ENCODE data around the gene OPA3.
"Not testable (repeated sequence)": the region's sequence is repeated elsewhere in the genome, so short reads cannot be mapped to it uniquely, and the experiment has no call there.

OPA3 gene

DNA sequence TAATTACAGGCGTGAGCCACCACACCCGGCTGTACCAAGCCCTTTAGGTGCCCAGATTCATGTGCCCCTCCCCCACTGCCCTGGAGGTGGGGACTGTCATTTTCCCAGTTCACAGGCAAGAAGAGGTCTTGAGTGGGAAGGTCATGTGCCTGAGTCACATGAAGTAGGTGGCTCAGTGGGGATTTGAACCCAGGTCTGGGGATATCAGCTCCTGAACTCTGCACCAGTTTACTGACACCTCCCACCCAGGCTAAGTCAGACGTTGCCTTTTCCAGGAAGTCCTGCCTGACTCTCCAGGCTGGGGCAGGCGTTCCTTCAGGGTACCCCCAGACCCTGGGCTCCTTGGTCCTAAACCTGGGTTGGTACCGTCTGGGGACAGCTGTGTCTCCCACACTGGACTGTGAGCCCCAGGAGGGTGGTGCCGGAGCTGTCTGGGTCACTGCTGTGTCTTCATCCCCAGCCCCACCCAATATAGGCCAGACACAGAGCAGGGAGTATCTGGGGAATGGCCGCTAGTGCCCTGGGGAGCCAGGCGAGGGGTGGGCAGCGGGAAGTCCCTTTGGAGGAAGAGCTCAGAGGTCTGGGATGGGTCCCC lies 68.7 kb downstream of the OPA3 start:
- H3K4me1 ChIP-seq (ENCODE audit: control extremely low read depth in 1 of 4, control insufficient read depth in 4 of 4, insufficient read depth in 4 of 4, low read length in 3 of 4): peaks cover 8 to 49% (median 35%) of the 10 kb centered on the region in 4 experiments
- 71% methylated on average over 4 of the region's 9 CpGs for WGBS (ENCODE audit: insufficient coverage)
- no peak for DNase-seq
- peak overlapping the region in 1 of 2 experiments; percentile 27 for H3K27ac ChIP-seq (ENCODE audit: insufficient read depth in 1 of 2, low read depth in 1 of 2, low read length in 2 of 2, poor library complexity in 1 of 2, severe bottlenecking in 2 of 2)
- CTCF ChIA-PET: interaction anchor here (0.9 to 2.8 kb wide), 10 partner anchors 10 to 113 kb away, joined by 3 to 11 read pairs (median 4); partner anchors contain the start of gene PPM1N
- POLR2A ChIA-PET: interaction anchor here (0.6 kb wide), 1 partner anchor 115 kb away, joined by 5 read pairs; no protein-coding TSS in a partner anchor
- no peaks in the 10 kb centered on the region for H3K9me3 ChIP-seq (ENCODE audit: control extremely low read depth in 1 of 5, control insufficient read depth in 4 of 5, insufficient read depth in 2 of 5, low read depth in 1 of 5, low read length in 4 of 5)
- peak overlapping the region in 1 of 7 experiments; percentile 35 for H3K4me3 ChIP-seq (ENCODE audit: control insufficient read depth in 1 of 7, extremely low read depth in 1 of 7, insufficient read depth in 4 of 7, low read depth in 2 of 7, low read length in 6 of 7)
- no peaks in the 10 kb centered on the region for H3K27me3 ChIP-seq (replicated peaks in 2 of 5; ENCODE audit: control insufficient read depth in 4 of 5, insufficient read depth in 5 of 5, low read length in 4 of 5)
- H3K36me3 ChIP-seq (ENCODE audit: control insufficient read depth in 4 of 4, insufficient read depth in 4 of 4, low read length in 3 of 4): peaks cover 0 to 38% (median 18%) of the 10 kb centered on the region in 4 experiments

- peak overlapping the region in 3 of 7 experiments; percentile 24 to 43 (median 38) for H3K4me3 ChIP-seq (ENCODE audit: control insufficient read depth in 1 of 7, extremely low read depth in 1 of 7, insufficient read depth in 4 of 7, low read depth in 2 of 7, low read length in 6 of 7)
- POLR2A ChIA-PET: interaction anchor here (0.6 to 1.0 kb wide), 3 partner anchors 19 to 114 kb away, joined by 3 to 5 read pairs (median 3); partner anchors contain the start of genes OPA3 and RTN2
- peak; percentile 72 to 84 (median 82) for DNase-seq
- H3K9me3 ChIP-seq (ENCODE audit: control extremely low read depth in 1 of 5, control insufficient read depth in 4 of 5, insufficient read depth in 2 of 5, low read depth in 1 of 5, low read length in 4 of 5): no peaks in the 10 kb centered on the region
- 36% methylated on average over 8 of the region's 10 CpGs for WGBS (ENCODE audit: insufficient coverage)
- H3K36me3 ChIP-seq (ENCODE audit: control insufficient read depth in 4 of 4, insufficient read depth in 4 of 4, low read length in 3 of 4): peaks cover 0 to 32% (median 14%) of the 10 kb centered on the region in 4 experiments
- CTCF ChIA-PET: interaction anchor here (0.9 to 2.8 kb wide), 10 partner anchors 10 to 124 kb away, joined by 3 to 11 read pairs (median 4); no protein-coding TSS in a partner anchor
- H3K27me3 ChIP-seq (replicated peaks in 2 of 5; ENCODE audit: control insufficient read depth in 4 of 5, insufficient read depth in 5 of 5, low read length in 4 of 5): no peaks in the 10 kb centered on the region
- H3K4me1 ChIP-seq (ENCODE audit: control extremely low read depth in 1 of 4, control insufficient read depth in 4 of 4, insufficient read depth in 4 of 4, low read length in 3 of 4): peaks cover 8 to 55% (median 41%) of the 10 kb centered on the region in 4 experiments
- H3K27ac ChIP-seq (ENCODE audit: insufficient read depth in 1 of 2, low read depth in 1 of 2, low read length in 2 of 2, poor library complexity in 1 of 2, severe bottlenecking in 2 of 2): peak overlapping the region; percentile 27 to 35
These were observed 69.4 kb downstream of the OPA3 start for GRCh38 chr19:45515081-45515624.

- Histone ChIP-seq H3K27ac (ENCODE audit: insufficient read depth in 1 of 2, low read depth in 1 of 2, low read length in 2 of 2, poor library complexity in 1 of 2, severe bottlenecking in 2 of 2) (peak overlapping the region; percentile 27 to 35), H3K27me3 (replicated peaks in 2 of 5; ENCODE audit: control insufficient read depth in 4 of 5, insufficient read depth in 5 of 5, low read length in 4 of 5) (no peaks in the 10 kb centered on the region), H3K4me1 (ENCODE audit: control extremely low read depth in 1 of 4, control insufficient read depth in 4 of 4, insufficient read depth in 4 of 4, low read length in 3 of 4) (peaks cover 8 to 62% (median 46%) of the 10 kb centered on the region in 4 experiments), H3K36me3 (ENCODE audit: control insufficient read depth in 4 of 4, insufficient read depth in 4 of 4, low read length in 3 of 4) (peaks cover 0 to 29% (median 12%) of the 10 kb centered on the region in 4 experiments), H3K9me3 (ENCODE audit: control extremely low read depth in 1 of 5, control insufficient read depth in 4 of 5, insufficient read depth in 2 of 5, low read depth in 1 of 5, low read length in 4 of 5) (no peaks in the 10 kb centered on the region), H3K4me3 (ENCODE audit: control insufficient read depth in 1 of 7, extremely low read depth in 1 of 7, insufficient read depth in 4 of 7, low read depth in 2 of 7, low read length in 6 of 7) (peak overlapping the region in 3 of 7 experiments; percentile 24 to 43 (median 38))
- POLR2A ChIA-PET: interaction anchor here (0.8 to 1.0 kb wide), 2 partner anchors 18 to 70 kb away, joined by 3 read pairs; partner anchors contain the start of genes OPA3 and RTN2
- CTCF ChIA-PET: interaction anchor here (1.1 to 2.8 kb wide), 7 partner anchors 9 to 125 kb away, joined by 3 to 11 read pairs (median 7); no protein-coding TSS in a partner anchor
- WGBS (ENCODE audit: insufficient coverage): 68% methylated on average over 13 of the region's 13 CpGs
- no peak for DNase-seq
These were observed 70.1 kb downstream of the OPA3 start for GRCh38 chr19:45514376-45515051.

DNA sequence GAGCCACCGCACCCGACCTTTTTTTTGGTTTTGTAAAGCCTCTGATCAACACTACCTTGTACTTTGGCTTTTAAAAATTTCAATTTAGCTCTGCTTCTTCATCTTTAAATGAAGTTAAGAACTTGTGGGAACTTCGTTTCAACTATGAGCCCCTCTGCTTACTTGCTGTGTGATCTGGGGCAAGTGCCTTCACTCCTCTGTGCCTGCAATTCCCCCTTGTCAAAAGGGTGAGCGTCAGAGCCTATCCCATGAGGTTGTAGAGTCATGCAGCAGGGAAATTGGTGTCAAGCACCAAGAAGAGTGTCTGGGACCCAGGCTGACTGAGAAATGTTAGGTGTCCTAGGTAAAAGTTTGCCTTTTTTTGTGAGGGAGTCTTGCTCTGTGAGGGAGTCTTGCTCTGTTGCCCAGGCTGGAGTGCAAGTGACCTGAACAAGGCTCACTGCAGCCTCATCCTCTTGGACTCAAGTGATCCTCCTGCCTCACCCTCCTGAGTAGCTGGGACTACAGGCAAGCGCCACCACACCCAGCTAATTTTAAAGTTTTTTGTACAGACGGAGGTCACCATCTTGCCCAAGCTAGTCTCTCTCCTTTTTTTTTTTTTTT lies 71.6 kb downstream of the OPA3 start:
- DNase-seq: no peak
- 91% methylated on average over 6 of the region's 6 CpGs for WGBS (ENCODE audit: insufficient coverage)
- Histone ChIP-seq H3K4me3 (ENCODE audit: control insufficient read depth in 1 of 7, extremely low read depth in 1 of 7, insufficient read depth in 4 of 7, low read depth in 2 of 7, low read length in 6 of 7) (no peak overlapping the region), H3K4me1 (ENCODE audit: control extremely low read depth in 1 of 4, control insufficient read depth in 4 of 4, insufficient read depth in 4 of 4, low read length in 3 of 4) (peaks cover 8 to 74% (median 57%) of the 10 kb centered on the region in 4 experiments), H3K36me3 (ENCODE audit: control insufficient read depth in 4 of 4, insufficient read depth in 4 of 4, low read length in 3 of 4) (peaks cover 0 to 21% (median 4%) of the 10 kb centered on the region in 4 experiments), H3K9me3 (ENCODE audit: control extremely low read depth in 1 of 5, control insufficient read depth in 4 of 5, insufficient read depth in 2 of 5, low read depth in 1 of 5, low read length in 4 of 5) (no peaks in the 10 kb centered on the region), H3K27ac (ENCODE audit: insufficient read depth in 1 of 2, low read depth in 1 of 2, low read length in 2 of 2, poor library complexity in 1 of 2, severe bottlenecking in 2 of 2) (peak overlapping the region in 1 of 2 experiments; percentile 5), H3K27me3 (replicated peaks in 2 of 5; ENCODE audit: control insufficient read depth in 4 of 5, insufficient read depth in 5 of 5, low read length in 4 of 5) (no peaks in the 10 kb centered on the region)
- CTCF ChIA-PET: interaction anchor here (0.6 to 1.3 kb wide), 4 partner anchors 17 to 341 kb away, joined by 3 to 4 read pairs (median 3); no protein-coding TSS in a partner anchor
- POLR2A ChIA-PET: no interaction called here

- peaks cover 0 to 11% (median 0%) of the 10 kb centered on the region in 4 experiments for H3K36me3 ChIP-seq (ENCODE audit: control insufficient read depth in 4 of 4, insufficient read depth in 4 of 4, low read length in 3 of 4)
- peaks cover 9 to 79% (median 62%) of the 10 kb centered on the region in 4 experiments for H3K4me1 ChIP-seq (ENCODE audit: control extremely low read depth in 1 of 4, control insufficient read depth in 4 of 4, insufficient read depth in 4 of 4, low read length in 3 of 4)
- H3K27ac ChIP-seq (ENCODE audit: insufficient read depth in 1 of 2, low read depth in 1 of 2, low read length in 2 of 2, poor library complexity in 1 of 2, severe bottlenecking in 2 of 2): no peak overlapping the region
- WGBS (ENCODE audit: insufficient coverage): 100% methylated on average over 3 of the region's 5 CpGs
- H3K9me3 ChIP-seq (ENCODE audit: control extremely low read depth in 1 of 5, control insufficient read depth in 4 of 5, insufficient read depth in 2 of 5, low read depth in 1 of 5, low read length in 4 of 5): no peaks in the 10 kb centered on the region
- H3K27me3 ChIP-seq (replicated peaks in 2 of 5; ENCODE audit: control insufficient read depth in 4 of 5, insufficient read depth in 5 of 5, low read length in 4 of 5): no peaks in the 10 kb centered on the region
- H3K4me3 ChIP-seq (ENCODE audit: control insufficient read depth in 1 of 7, extremely low read depth in 1 of 7, insufficient read depth in 4 of 7, low read depth in 2 of 7, low read length in 6 of 7): no peak overlapping the region
- ChIA-PET POLR2A (interaction anchor here (0.7 kb wide), 1 partner anchor 110 kb away, joined by 5 read pairs; no protein-coding TSS in a partner anchor), CTCF (interaction anchor here (0.6 to 1.7 kb wide), 2 partner anchors 12 to 107 kb away, joined by 3 to 5 read pairs; partner anchors contain the start of gene PPM1N)
- no peak for DNase-seq
These were observed 73.5 kb downstream of the OPA3 start for GRCh38 chr19:45511074-45511473.

DNA sequence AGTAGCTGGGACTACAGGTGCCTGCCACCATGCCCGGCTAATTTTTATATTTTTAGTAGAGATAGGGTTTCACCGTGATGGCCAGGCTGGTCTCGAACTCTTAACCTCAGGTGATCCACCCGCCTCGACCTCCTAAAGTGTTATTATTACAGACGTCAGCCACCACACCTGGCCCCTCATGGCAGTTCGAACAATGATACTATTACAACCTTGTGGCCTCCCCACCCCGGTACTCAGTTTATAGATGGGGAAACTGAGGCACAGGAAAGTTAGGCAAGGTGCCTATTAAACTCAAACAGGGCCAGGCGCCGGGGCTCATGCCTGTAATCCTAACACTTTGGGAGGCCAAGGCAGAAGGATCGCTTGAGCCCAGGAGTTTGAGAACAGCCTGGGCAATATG lies 74.2 kb downstream of the OPA3 start:
- H3K9me3 ChIP-seq (ENCODE audit: control extremely low read depth in 1 of 5, control insufficient read depth in 4 of 5, insufficient read depth in 2 of 5, low read depth in 1 of 5, low read length in 4 of 5); H3K36me3 ChIP-seq (ENCODE audit: control insufficient read depth in 4 of 4, insufficient read depth in 4 of 4, low read length in 3 of 4); DNase-seq; H3K27me3 ChIP-seq (replicated peaks in 2 of 5; ENCODE audit: control insufficient read depth in 4 of 5, insufficient read depth in 5 of 5, low read length in 4 of 5): not testable (repeated sequence)
- H3K4me1 ChIP-seq (ENCODE audit: control extremely low read depth in 1 of 4, control insufficient read depth in 4 of 4, insufficient read depth in 4 of 4, low read length in 3 of 4): peaks cover 12 to 79% (median 58%) of the 10 kb centered on the region in 4 experiments
- WGBS (ENCODE audit: insufficient coverage): 96% methylated on average over 11 of the region's 11 CpGs
- ChIA-PET POLR2A (interaction anchor here (0.7 kb wide), 1 partner anchor 109 kb away, joined by 5 read pairs; no protein-coding TSS in a partner anchor), CTCF (interaction anchor here (0.8 to 1.7 kb wide), 3 partner anchors 11 to 17 kb away, joined by 3 to 5 read pairs (median 5); partner anchors contain the start of gene PPM1N)
- H3K27ac ChIP-seq (ENCODE audit: insufficient read depth in 1 of 2, low read depth in 1 of 2, low read length in 2 of 2, poor library complexity in 1 of 2, severe bottlenecking in 2 of 2): peak overlapping the region in 1 of 2 experiments; percentile 86
- H3K4me3 ChIP-seq (ENCODE audit: control insufficient read depth in 1 of 7, extremely low read depth in 1 of 7, insufficient read depth in 4 of 7, low read depth in 2 of 7, low read length in 6 of 7): peak overlapping the region in 1 of 7 experiments; percentile 5
